Measurements from ENCODE around the gene CDV3.

CDV3 gene

GRCh38 chr3:133608388-133608787 lies 34.9 kb downstream of the CDV3 start:
- no peak for FAIRE-seq

- no peak for FAIRE-seq
These were observed 36.5 kb downstream of the CDV3 start for GRCh38 chr3:133610031-133610430.

- FAIRE-seq, result no peak
These were observed 38.0 kb downstream of the CDV3 start for GRCh38 chr3:133611534-133611933.

DNA sequence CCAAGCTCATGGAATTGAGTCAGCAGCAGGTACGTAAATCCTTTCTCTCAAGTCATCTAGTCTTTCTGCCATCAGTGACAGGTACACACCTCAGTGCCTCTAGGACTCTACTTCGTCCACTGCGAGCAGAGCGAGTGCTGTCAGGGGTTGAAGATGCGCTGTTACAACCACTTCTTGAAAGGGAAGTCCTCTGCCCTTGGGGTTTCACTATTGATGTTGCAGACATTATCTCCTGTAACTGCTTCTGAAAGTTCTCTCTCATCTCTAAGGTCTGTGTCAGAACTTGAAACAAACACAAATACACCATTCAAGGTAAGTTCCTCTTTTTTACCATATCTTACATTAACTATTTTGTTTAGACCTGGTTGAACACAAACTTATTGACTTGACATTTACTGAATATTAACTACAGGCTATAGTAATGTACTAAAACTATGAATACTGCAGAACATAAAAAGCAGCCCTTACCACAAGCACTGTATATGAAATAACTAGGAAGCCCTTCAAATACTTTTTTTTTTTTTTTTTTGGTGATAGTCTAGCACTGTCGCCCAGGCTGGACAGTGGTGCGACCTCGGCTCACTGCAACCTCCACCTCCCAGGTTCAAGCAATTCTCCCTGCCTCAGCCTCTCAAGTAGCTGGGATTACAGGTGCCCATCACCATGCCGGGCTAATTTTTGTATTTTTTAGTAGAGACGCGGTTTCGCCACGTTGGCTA lies 46.7 kb downstream of the CDV3 start:
- no peak for FAIRE-seq

DNA sequence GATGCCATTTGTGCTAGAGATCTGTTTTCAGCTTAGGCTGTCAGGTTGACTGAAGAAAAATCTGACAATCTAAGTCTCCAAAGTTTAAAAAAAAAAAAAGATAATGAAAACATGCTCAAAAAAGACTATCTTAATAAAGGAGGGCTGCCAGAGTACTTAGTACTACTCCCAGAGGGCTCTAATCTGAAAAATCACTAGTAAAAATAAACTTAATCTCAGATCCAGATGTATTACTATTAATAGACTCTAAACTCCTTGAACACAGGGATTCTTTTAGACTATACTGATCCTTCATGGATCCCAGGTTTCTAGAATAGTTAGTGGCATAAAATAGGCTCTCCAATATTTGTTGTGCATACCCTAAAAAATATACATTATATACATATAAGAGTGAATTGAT lies 54.3 kb downstream of the CDV3 start:
- no peak for FAIRE-seq

GRCh38 chr3:133629146-133629545 lies 55.7 kb downstream of the CDV3 start:
- FAIRE-seq, result no peak

DNA sequence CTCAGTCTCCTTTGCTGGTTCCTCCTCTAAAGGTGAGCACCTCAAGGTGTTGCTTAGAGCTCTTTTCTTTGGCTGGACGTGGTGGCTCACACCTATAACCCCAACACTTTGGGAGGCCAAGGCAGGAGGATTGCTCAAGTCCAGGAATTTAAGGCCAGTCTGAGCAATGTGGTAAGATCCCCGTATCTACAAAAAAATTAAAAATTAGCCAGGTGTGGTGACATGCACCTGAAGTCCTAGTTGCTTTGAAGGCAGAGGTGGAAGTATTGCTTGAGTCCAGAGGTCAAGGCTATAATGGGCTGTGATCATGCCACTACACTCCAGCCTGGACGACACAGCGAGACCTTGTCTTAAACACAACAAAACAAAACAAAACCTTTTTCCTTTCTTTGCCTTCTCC lies 60.0 kb downstream of the CDV3 start:
- no peak for FAIRE-seq
